ENCODE results near the gene IL10RA. TPM values are rescaled to one million over a fixed set of nuclear protein-coding genes. Genes with fewer than 3 reads are reported as not detected.
A peak's percentile ranks its signal among the peaks of the same experiment; 100 is the strongest.

Gene IL10RA
- total and polyA plus RNA-seq, 9 of the 15 experiments (the other 6 are each of a cell fraction or from before 2014, with no cell fraction given): 0.17 to 17.3 (median 2.9) TPM

DNA sequence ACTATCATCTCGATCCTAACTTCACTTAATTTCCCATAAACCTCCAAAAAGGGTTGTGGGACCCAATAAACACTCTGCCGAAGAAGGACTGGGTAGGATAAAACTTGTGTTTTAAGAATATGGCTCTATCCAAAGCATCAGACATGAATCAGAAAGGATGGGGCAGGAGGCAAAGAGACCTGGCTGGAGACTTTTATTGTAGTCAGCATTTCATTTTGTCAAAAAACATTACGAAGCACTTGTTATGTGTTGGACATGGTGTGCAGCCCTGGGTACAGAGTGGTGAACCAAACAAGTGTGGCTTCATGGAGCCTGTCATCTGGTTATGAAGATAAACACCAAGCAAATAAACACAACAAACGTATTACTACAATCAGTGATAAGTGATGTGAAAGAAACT lies 17.3 kb downstream of the IL10RA start (continued):
- TF ChIP-seq ZNF586 (CRISPR knock-in tag; conservative IDR thresholded peaks at IDR 0.05) (no peak), U2AF1 (optimal IDR thresholded peaks at IDR 0.05; ENCODE audit: low read depth, low read length) (no peak), TEAD1 (CRISPR knock-in tag; IDR thresholded peaks at IDR 0.05) (no peak), MAFK (IDR thresholded peaks at IDR 0.05; ENCODE audit: low read length) (peak; percentile 19; the same call in 1 of the 2 replicates), MYC (IDR thresholded peaks at IDR 0.05; ENCODE audit: low read depth, low read length) (no peak), MYC (CRISPR knock-in tag; IDR thresholded peaks at IDR 0.05; ENCODE audit: borderline replicate concordance, low read depth) (no peak), GTF2A2 (tag; IDR thresholded peaks at IDR 0.05) (no peak), TCF7L2 (IDR thresholded peaks at IDR 0.05; ENCODE audit: low read depth, low read length) (no peak)
- TF ChIP-seq, protein P1, sequence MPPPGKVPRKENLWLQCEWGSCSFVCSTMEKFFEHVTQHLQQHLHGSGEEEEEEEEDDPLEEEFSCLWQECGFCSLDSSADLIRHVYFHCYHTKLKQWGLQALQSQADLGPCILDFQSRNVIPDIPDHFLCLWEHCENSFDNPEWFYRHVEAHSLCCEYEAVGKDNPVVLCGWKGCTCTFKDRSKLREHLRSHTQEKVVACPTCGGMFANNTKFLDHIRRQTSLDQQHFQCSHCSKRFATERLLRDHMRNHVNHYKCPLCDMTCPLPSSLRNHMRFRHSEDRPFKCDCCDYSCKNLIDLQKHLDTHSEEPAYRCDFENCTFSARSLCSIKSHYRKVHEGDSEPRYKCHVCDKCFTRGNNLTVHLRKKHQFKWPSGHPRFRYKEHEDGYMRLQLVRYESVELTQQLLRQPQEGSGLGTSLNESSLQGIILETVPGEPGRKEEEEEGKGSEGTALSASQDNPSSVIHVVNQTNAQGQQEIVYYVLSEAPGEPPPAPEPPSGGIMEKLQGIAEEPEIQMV (tag; conservative IDR thresholded peaks at IDR 0.05; ENCODE audit: low read depth): no peak
- TF ChIP-seq, protein P2, sequence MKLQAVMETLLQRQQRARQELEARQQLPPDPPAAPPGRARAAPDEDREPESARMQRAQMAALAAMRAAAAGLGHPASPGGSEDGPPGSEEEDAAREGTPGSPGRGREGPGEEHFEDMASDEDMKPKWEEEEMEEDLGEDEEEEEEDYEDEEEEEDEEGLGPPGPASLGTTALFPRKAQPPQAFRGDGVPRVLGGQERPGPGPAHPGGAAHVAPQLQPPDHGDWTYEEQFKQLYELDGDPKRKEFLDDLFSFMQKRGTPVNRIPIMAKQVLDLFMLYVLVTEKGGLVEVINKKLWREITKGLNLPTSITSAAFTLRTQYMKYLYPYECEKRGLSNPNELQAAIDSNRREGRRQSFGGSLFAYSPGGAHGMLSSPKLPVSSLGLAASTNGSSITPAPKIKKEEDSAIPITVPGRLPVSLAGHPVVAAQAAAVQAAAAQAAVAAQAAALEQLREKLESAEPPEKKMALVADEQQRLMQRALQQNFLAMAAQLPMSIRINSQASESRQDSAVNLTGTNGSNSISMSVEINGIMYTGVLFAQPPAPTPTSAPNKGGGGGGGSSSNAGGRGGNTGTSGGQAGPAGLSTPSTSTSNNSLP (IDR thresholded peaks at IDR 0.05; ENCODE audit: borderline replicate concordance, low read depth, low read length): no peak
